Muscle of leg (tissue), 11 donors: Measurements from ENCODE around the gene SYT6. TPM values are rescaled to one million over a fixed set of nuclear protein-coding genes. Genes with fewer than 3 reads are reported as not detected.
A peak's percentile ranks its signal among the peaks of the same experiment; 100 is the strongest.

Experiments
- DNase-seq: peaks from one replicate; pipeline ENCODE4 v3.0.0; 2013
- H3K27ac ChIP-seq: one replicate; pipeline ENCODE4 v1.5.1; 2013; ENCODE audit warnings: mild to moderate bottlenecking, low read length, control low read depth
- H3K27me3 ChIP-seq: one replicate; pipeline ENCODE4 v1.6.1; 2013; ENCODE audit warnings: low read length; ENCODE audit not compliant: control insufficient read depth, insufficient read depth
- H3K36me3 ChIP-seq: one replicate; pipeline ENCODE4 v1.6.1; 2013; ENCODE audit warnings: low read length; ENCODE audit not compliant: control insufficient read depth, insufficient read depth
- H3K4me1 ChIP-seq: one replicate; pipeline ENCODE4 v1.6.1; 2013; ENCODE audit warnings: low read length; ENCODE audit not compliant: control insufficient read depth, insufficient read depth
- H3K4me3 ChIP-seq: one replicate; pipeline ENCODE4 v1.5.1; 2013; ENCODE audit warnings: low read length, control low read depth
- H3K9me3 ChIP-seq: replicated peaks from 2 replicates; pipeline ENCODE4 v1.6.1; 2013; ENCODE audit warnings: low read depth, low read length; ENCODE audit not compliant: control insufficient read depth
- WGBS: methylation state at CpG from one replicate; pipeline ENCODE4 v1.1.5; 2013; ENCODE audit warnings: missing lambda C conversion rate; ENCODE audit not compliant: insufficient coverage; 5-methylcytosine and 5-hydroxymethylcytosine counted together
- polyA plus RNA-seq, 8 donors: library from polyadenylated mRNA; unstranded; fragments of 120-200 nt; gene quantifications; one replicate each; pipeline versions ENCODE4 v1.2.1 to v1.2.3, GENCODE V29; 2013; ENCODE audit warnings: inconsistent platforms in 1 of 8, low replicate concordance in 1 of 8; ENCODE audit not compliant: insufficient read length in 8 of 8, insufficient read depth in 1 of 8
- total RNA-seq: library from RNA; stranded (reverse); fragments of 120-200 nt; gene quantifications from one replicate; pipeline ENCODE4 v1.2.4, GENCODE V29; 2013

Gene SYT6
- total and polyA plus RNA-seq, 9 donors = 0.40 to 1.5 (median 1.3) TPM

GRCh38 chr1:114137497-114137896 is 16.2 kb downstream of the SYT6 start:
- no peak overlapping the region for H3K27ac ChIP-seq
- 94% methylated on average over 13 of the region's 15 CpGs for WGBS
- peaks cover 4% of the 10 kb centered on the region for H3K27me3 ChIP-seq
- no peak for DNase-seq
- H3K4me3 ChIP-seq = no peak overlapping the region
- H3K9me3 ChIP-seq = no peaks in the 10 kb centered on the region
- H3K4me1 ChIP-seq = peaks cover 5% of the 10 kb centered on the region
- H3K36me3 ChIP-seq = no peaks in the 10 kb centered on the region

GRCh38 chr1:114135786-114136185 is 17.9 kb downstream of the SYT6 start:
- peaks cover 4% of the 10 kb centered on the region for H3K27me3 ChIP-seq
- no peaks in the 10 kb centered on the region for H3K36me3 ChIP-seq

GRCh38 chr1:114134518-114134917 is 19.2 kb downstream of the SYT6 start:
- peaks cover 4% of the 10 kb centered on the region for H3K27me3 ChIP-seq

More at GRCh38 chr1:114135786-114136185, 17.9 kb downstream of the SYT6 start:
- Histone ChIP-seq H3K4me3 (no peak overlapping the region), H3K9me3 (no peaks in the 10 kb centered on the region), H3K27ac (no peak overlapping the region), H3K4me1 (peaks cover 5% of the 10 kb centered on the region)
- WGBS = 61% methylated on average over 7 of the region's 7 CpGs
- DNase-seq = no peak

GRCh38 chr1:114133129-114133528 is 20.5 kb downstream of the SYT6 start:
- Histone ChIP-seq H3K4me3 (no peak overlapping the region), H3K9me3 (no peaks in the 10 kb centered on the region), H3K36me3 (no peaks in the 10 kb centered on the region), H3K4me1 (peaks cover 5% of the 10 kb centered on the region), H3K27me3 (peaks cover 4% of the 10 kb centered on the region), H3K27ac (no peak overlapping the region)
- DNase-seq = no peak
- WGBS = no CpG with 5 or more reads among the region's 7 CpGs

More at GRCh38 chr1:114134518-114134917, 19.2 kb downstream of the SYT6 start:
- peaks cover 5% of the 10 kb centered on the region for H3K4me1 ChIP-seq
- no peaks in the 10 kb centered on the region for H3K9me3 ChIP-seq
- WGBS = 74% methylated on average over 3 of the region's 4 CpGs
- no peak overlapping the region for H3K4me3 ChIP-seq
- H3K27ac ChIP-seq = no peak overlapping the region
- H3K36me3 ChIP-seq = no peaks in the 10 kb centered on the region
- DNase-seq = no peak

GRCh38 chr1:114131526-114132220 is 22.0 kb downstream of the SYT6 start:
- Histone ChIP-seq H3K9me3 (no peaks in the 10 kb centered on the region), H3K36me3 (no peaks in the 10 kb centered on the region), H3K27ac (no peak overlapping the region), H3K4me1 (peaks cover 13% of the 10 kb centered on the region), H3K27me3 (peaks cover 4% of the 10 kb centered on the region), H3K4me3 (no peak overlapping the region)
- DNase-seq = no peak
- 100% methylated on average over 2 of the region's 4 CpGs for WGBS

- no peaks in the 10 kb centered on the region for H3K36me3 ChIP-seq
- peaks cover 13% of the 10 kb centered on the region for H3K4me1 ChIP-seq
- no peak overlapping the region for H3K4me3 ChIP-seq
- no peak for DNase-seq
- no peak overlapping the region for H3K27ac ChIP-seq
- H3K9me3 ChIP-seq = no peaks in the 10 kb centered on the region
- H3K27me3 ChIP-seq = peaks cover 1% of the 10 kb centered on the region
- 77% methylated on average over 5 of the region's 7 CpGs for WGBS
These were observed 22.7 kb downstream of the SYT6 start for GRCh38 chr1:114130846-114131525.

GRCh38 chr1:114130213-114130612 is 23.5 kb downstream of the SYT6 start:
- H3K27me3 ChIP-seq = no peaks in the 10 kb centered on the region
- WGBS = 70% methylated on average over 1 of the region's 4 CpGs
- peaks cover 8% of the 10 kb centered on the region for H3K4me1 ChIP-seq
- no peak overlapping the region for H3K4me3 ChIP-seq
- no peak overlapping the region for H3K27ac ChIP-seq
- H3K9me3 ChIP-seq = no peaks in the 10 kb centered on the region
- no peak for DNase-seq
- H3K36me3 ChIP-seq = no peaks in the 10 kb centered on the region

- no peaks in the 10 kb centered on the region for H3K27me3 ChIP-seq
- no peaks in the 10 kb centered on the region for H3K9me3 ChIP-seq
- 95% methylated on average over 6 of the region's 6 CpGs for WGBS
- no peaks in the 10 kb centered on the region for H3K36me3 ChIP-seq
- no peak overlapping the region for H3K27ac ChIP-seq
- DNase-seq = no peak
- H3K4me3 ChIP-seq = no peak overlapping the region
- peaks cover 10% of the 10 kb centered on the region for H3K4me1 ChIP-seq
These were observed 25.4 kb downstream of the SYT6 start for GRCh38 chr1:114128293-114128692.

GRCh38 chr1:114126261-114127095 is 27.2 kb downstream of the SYT6 start:
- Histone ChIP-seq H3K36me3 (no peaks in the 10 kb centered on the region), H3K27me3 (no peaks in the 10 kb centered on the region), H3K4me1 (peaks cover 14% of the 10 kb centered on the region), H3K9me3 (no peaks in the 10 kb centered on the region), H3K27ac (no peak overlapping the region), H3K4me3 (no peak overlapping the region)
- DNase-seq = peak; percentile 45
- WGBS = 73% methylated on average over 5 of the region's 10 CpGs

- 94% methylated on average over 5 of the region's 7 CpGs for WGBS
- H3K27me3 ChIP-seq = no peaks in the 10 kb centered on the region
- peaks cover 14% of the 10 kb centered on the region for H3K4me1 ChIP-seq
- no peak overlapping the region for H3K27ac ChIP-seq
- no peak overlapping the region for H3K4me3 ChIP-seq
- no peaks in the 10 kb centered on the region for H3K36me3 ChIP-seq
- no peak for DNase-seq
- no peaks in the 10 kb centered on the region for H3K9me3 ChIP-seq
These were observed 29.0 kb downstream of the SYT6 start for GRCh38 chr1:114124644-114125043.
